LNCAP (cell line): ENCODE measurements around the gene MEPCE.

Experiments
- CTCF ChIP-seq: fragments of 450-650 bp; IDR thresholded peaks from 2 replicates; pipeline ENCODE4 v1.5.1; 2017; ENCODE audit warnings: mild to moderate bottlenecking

MEPCE gene

GRCh38 chr7:100413889-100414288 lies 15.7 kb upstream of the MEPCE start:
- no peak for TF ChIP-seq CTCF

DNA sequence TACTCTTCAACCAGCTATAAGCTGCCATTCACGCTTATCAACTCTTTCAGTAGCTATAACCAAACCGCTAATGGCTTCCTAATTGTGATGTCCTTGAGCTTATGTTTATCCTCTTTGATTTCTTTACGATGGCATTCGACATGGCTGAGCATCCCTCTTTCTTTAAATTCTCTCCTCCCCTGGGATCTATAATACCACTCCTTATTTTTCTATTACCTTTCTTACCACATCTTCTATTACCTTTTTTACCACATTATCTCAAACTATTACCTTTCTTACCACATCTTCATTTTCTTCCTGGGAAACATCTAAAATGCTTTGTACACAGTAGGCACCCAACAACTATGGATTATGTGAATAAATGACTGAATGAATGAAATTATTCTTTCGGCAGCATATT lies 14.2 kb upstream of the MEPCE start:
- TF ChIP-seq CTCF: no peak

DNA sequence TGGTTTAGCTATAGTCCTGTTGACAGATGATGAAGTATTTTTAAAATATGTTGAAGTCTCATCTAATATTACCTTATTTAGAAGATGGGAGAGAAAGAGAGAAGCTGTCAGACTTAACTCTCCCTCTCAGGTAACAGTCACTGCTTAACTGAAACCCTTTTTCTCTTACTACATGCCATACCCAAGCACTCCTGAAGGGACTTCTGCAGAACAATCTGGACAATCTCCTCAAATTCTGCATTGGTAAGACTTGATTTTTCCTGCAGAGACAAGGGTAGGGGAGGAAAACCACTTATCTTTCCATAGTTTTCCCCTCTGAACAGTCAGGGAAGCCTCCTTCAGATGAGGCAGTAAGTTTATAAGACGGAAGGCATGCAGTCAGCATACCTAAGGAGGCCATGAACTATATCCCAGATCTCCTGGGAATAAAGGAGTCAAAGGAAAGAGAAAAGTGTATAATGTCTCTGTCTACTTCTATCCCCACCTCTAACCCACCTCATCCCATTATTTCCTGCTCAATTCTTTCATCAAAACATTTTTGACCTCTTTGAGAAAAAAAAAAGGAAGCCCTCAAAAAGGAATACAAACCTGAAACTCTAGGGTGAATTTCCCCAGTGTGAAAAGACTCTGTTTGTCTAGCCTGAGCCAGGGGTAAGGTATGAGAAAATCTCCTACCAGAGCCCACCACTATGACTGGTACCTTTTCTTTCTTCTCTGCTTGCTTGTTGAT lies 10.5 kb upstream of the MEPCE start:
- TF ChIP-seq CTCF: no peak

DNA sequence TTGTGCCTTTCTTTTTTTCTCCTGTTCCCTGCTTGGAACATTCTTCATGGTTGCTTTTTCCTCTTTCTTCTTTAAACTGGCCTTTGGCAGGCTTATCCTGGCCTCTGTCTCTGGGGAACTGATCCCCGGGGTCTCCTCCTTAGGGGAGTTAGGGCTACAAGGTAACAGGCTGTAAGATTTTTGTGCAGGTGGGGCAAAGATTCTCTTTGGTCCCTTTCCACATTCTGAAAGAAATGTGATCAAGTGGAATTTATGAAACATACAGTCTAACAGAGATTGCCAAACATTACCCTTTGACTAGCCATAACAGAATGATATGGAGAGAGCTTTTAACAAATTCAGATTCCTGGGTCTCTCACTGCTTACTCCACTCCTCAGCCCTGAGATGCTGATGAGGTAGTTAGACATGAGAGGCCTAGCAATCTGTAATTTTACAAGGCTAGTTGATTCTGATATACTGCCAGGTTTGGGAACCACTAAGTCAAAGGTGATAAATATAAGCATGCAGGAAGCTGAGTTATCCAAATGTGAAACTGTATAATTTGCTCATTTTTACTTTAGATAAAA lies 9.9 kb upstream of the MEPCE start:
- TF ChIP-seq CTCF: no peak

GRCh38 chr7:100423315-100423714 lies 6.3 kb upstream of the MEPCE start:
- TF ChIP-seq CTCF: no peak

GRCh38 chr7:100425347-100425746 lies 4.3 kb upstream of the MEPCE start:
- TF ChIP-seq CTCF: no peak

DNA sequence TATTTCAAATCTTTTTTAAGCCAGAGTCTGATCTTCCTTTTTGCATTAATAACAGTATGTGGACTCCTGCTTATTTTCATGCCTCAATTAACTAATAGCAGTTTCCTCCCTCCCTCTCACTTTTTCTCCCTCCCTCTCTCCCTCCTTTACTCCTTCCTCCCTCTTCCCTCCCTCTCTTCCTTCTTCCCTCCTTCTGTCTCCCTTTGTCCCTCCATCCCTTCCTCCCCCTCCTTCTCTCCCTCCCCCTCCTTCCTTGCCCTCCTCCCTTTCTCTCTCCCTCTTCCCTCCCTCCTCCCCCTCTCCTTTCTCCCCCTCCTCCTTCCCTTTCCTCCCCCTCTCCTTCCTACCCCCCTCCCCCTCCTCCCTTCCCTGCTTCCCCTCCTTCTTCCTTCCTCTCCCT lies 3.1 kb upstream of the MEPCE start:
- no peak for TF ChIP-seq CTCF
